Pulmonary artery endothelial cell (primary cell): ENCODE data around the gene RICTOR. TPM values are rescaled to one million over a fixed set of nuclear protein-coding genes. Genes with fewer than 3 reads are reported as not detected.

Experiments used
- DNase-seq: peaks from one replicate; pipeline ENCODE4 v3.0.0-alpha.2; 2011; ENCODE audit warnings: low read depth, low spot score
- total RNA-seq: library from RNA; depleted of rRNA; stranded (reverse); fragments of >200 nt; gene quantifications from 2 replicates; pipeline ENCODE4 v1.2.3, GENCODE V29; 2014

RICTOR gene
- total RNA-seq, 1 donor from 2014 or later: 31.7 TPM

DNA sequence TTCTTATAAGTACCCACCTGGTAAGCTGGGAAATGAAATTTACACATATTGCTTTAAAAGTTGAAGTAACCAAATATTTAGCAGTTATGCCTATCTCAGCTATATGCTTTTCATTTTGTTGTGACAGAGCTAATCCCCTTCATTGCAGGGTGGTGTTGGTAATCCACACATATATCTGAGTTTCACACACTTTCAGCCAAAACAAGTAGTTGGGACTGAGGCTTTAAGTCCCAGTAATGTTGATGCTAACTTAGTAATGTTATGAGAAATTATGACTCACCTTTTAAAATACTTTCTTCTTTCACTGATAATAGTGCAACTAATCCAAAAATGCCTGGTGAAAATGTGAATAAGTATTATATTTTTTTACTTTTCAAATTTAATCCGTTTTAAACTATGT is 19.2 kb upstream of the RICTOR start:
- no peak for DNase-seq

DNA sequence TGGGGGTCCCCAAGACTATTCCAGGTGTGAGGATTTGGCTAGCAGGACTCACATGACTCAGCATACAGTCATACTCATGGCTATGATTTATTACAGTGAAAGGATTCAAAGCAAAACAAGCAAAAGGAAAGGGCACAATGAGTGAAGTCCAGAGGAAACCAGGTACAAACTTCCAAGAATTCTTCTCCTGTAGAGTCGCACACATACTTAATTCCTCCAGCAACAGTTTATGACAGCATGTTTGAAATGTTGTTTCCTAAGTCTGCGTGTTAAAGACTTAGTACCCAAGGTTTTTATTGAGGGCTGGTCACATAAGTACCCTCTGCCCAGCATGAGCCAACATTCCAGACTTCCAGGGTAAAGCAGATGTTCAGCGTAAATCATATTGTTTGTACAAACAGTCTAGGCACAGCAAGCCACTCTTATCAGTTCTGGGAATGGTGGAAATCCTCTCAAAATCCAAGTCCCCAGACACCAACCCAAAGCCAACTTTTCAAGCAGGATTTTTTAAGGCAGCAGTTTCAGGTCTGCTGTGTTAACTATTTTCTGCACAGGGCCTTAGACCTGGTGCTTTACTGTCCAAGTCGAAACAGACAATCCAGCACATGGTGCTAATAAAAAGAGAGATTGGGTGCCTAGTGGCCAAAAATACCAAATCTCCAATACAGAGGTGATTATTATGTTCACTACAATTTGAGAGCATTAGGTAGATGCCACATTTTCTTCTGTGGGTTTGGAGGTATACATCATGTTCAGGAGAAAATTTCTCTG is 18.6 kb upstream of the RICTOR start:
- no peak for DNase-seq

DNA sequence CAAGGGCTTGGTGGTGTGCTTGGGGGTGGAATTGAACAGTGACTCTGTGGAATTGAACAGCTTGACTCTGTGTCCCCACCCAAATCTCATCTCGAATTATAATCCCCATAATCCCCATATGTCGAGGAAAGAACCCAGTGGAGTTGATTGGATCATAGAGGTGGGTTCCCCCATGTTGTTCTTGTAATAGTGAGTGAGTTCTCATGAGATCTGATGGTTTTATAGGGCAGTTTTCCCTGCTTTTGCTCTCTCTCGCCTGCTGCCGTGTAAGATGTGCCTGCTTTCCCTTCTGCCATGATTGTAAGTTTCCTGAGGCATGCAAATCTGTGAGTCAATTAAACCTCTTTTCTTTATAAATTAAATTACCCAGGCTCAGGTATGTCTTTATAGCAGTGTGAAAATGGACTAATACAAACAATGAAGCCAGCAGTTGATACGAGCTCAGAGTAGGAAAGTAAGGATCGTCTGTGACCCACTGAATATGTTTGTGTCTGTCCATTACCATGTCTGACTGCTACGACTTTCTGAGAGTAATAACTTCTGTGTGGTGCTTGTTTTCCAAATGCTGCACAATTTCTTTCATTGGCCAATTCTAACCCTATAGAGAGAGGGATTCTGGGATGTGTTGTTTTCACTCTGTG is 17.9 kb upstream of the RICTOR start:
- DNase-seq: no peak

DNA sequence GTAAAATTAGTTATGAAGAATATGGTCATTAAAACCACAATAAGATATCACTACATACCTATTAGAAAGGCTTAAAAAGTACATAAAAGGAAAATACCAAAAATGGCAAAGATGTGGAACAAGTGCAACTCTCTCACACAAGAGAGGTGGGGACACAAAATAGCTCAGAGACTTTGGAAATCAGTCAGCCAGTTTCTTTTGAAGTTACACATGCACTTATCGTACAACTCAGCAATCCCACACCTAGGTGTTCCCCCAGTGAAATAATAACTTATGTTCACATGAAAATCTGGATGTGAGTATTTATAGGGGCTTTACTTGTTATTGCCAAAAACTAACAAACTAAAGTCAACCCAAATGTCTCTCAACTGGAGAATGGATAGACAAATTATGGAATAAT is 9.8 kb upstream of the RICTOR start:
- DNase-seq: no peak

DNA sequence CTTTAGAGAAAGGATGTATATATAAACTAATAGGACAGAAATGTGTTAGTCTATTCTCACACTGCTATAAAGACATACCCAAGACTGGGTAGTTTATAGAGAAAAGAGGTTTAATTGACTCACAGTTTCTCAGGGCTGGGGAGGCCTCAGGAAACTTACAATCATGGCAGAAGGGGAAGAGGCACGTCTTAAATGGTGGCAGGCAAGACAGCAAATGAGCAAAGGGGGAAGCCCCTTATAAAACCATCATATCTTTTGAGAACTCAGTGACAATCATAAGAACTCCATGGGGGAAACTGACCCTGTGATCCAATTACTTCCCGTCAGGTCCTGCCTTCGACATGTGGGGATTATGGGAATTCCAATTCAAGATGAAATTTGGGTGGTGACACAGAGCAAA is 8.8 kb upstream of the RICTOR start:
- DNase-seq: no peak

DNA sequence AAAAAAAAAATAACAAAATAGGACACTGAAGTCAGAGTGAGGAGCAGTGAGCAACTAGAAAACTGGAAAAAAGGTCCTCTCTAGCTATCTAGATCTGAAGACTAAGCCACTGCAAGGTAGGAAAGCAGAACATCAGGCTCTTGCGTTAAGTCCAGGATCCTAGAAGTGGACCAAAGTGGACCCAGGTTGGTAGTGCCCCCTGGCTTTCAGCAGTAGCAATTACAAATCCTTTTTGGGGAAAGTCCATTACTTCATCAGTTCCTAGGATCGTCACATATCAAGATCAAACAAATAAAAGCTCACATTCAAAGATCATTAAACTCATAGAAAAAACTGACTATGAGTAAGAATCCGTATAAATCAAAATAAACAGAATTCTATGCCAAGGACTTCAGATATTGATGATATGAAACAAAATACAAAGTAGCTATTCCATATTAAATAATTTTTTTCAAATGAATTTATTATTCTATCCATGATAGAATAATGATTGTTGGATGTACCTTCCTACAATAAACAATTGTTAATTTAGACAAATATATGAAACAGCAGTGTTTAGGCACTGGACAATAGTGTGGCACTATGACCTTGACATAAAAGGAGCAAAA is 6.5 kb upstream of the RICTOR start:
- no peak for DNase-seq

DNA sequence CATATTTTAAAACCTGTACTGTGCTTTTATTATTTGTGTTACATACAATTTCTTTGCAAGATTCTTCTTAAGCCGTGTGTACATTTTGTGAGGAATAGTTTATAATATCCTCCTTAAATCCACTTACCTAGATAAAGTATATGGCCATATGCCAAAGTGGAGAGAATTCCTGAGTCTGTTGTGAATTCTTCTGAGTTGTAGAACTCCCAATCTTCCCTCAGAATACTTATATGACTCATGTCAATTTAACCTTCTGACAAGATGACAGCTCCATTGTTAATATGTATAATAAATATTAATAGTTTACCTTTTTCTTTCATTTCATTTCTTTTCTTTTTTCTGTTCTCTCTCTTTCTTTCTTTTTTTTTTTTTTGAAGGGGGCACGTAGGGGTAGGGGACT is 6.0 kb upstream of the RICTOR start:
- DNase-seq: no peak

DNA sequence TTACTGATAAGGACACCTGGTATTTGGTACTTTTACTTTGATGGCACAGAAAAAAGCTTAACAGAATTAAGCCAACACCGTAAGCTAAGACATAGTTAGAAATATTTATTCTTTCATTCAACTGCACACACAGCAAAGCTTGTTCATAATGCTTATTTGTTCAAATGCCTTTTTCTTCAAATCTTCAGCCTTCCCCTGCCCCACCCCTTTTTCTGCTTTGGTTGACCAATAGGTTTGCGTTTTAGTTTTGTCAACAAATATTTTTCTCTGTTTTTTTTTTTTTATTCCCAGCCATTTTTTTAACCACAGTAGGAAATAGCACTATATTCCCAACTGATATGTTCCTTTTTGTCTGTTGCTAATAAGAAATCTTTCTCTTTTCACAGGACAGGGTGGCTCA is 4.9 kb upstream of the RICTOR start:
- DNase-seq: no peak

DNA sequence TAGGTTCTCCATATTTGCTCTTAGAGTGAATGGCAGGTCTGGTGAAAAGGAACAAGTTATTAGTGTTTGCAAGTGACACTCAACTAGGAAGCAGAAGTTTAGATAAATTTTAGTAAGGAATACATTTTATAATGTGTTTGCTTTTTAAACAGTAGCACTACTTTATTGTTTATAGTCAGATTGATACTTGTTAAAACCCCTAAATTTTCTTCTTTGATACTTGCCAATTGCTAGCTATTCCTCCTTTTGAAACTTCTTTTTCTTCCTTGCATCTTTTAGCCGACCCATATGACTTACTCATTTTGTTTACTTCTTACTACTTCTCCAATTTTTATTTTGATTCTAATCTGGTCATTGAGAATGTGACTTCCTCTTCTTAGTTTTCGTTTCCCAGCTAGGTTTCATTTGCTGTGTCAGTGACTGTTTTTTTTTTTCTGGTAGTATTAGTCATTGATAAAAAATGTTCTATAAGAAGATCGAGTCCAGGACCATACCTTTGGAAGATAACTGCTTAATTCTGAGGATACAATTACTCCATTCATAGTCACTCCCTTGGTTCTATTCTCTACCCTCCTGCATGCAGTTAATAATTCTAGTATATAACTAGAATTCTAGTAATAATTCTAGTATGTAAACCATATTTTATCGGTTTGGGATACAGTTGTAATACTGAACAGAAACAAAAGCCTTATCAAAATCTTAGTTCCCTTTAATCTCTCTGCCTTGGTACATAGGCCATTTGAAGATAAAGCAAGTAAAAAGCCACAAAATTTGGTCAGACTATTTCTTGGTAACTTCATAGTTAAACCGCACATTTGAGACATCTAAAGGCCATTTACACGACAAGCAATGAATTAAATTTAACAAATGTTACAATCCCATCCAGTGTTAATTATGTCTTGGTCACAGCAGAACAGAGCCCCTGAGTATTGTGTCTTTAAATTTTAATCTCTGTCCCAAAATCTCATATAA is 2.8 kb upstream of the RICTOR start:
- DNase-seq: no peak

DNA sequence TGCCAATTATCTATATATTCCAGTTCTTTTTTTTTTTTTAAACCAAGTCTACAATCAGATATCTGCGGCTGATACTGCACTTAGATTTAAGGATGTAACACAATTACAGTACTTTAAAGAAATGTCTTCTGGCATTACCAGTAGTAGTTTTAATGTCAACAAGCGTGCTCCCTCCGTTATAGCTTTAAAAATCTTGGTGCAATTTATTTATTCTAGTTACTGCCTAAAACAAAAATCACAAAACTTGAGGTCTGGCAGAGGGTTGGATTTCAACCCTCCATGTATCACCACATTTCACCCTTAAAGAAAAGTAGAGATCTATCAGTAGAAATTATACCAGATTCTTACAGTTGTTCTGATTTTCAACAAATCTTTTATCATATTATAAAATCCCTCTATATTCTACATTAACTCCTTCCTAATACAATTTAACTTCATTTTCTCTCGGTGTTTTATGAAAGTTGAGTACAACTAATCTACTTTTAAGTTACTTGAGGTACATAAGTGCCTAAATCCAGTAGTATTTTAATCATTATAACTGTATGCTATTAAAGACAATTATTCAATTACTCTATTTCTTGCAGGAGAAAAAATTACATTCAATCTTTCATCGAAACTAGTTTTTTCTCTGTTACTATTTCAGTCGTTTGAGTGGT is 2.0 kb upstream of the RICTOR start:
- DNase-seq: no peak

DNA sequence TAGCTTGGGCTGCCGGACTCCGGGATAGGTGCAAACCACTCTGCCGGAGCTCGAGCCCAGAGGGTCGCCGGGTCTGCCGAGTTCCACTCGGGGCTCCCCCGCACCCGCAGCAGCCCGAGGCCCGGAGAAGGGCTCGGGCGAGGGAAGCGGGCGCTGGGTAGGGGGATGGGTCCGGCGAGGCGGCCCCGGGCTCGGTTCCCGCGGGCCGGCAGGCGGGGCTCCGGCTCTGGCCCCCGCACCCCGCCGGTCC is 507 bp downstream of the RICTOR start:
- no peak for DNase-seq

DNA sequence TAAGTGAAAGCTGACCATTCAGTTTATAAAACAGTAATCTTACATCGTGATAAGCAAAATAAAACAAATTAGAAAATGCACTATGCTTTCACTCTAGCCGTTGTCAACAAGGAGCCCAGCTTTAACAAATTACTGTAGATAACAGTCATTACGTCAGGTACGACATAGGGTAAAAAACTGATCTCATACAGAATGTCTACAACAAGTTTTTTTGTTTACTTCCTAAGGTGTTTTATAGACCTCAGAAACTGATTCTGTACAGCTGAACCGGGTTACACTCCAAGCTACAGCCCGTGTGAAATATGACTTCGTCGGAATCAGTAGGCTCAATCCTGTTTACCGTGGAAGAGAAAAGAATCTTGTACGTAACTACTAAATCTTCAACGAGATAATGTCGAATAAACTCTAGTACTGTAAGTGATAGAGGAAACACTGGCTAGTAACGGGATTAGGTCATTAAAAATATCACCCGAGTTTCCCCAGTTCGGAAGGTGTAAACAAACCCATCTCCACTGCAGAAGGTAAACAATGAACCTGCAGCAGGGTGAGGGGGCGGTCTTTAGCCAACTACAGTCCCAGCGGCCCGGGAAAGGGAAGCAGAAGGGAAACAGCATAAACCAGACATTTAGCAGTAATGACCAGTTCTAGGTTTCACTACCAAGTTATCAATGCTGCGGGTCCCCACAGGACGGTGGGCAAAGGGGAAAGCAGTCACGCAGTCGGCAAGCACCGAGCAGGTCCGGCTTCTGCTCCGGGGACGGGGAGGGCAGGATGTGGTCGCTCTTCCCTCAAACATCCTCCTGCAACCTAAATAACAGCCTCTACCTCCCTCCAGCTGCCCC is 1.1 kb downstream of the RICTOR start:
- no peak for DNase-seq

DNA sequence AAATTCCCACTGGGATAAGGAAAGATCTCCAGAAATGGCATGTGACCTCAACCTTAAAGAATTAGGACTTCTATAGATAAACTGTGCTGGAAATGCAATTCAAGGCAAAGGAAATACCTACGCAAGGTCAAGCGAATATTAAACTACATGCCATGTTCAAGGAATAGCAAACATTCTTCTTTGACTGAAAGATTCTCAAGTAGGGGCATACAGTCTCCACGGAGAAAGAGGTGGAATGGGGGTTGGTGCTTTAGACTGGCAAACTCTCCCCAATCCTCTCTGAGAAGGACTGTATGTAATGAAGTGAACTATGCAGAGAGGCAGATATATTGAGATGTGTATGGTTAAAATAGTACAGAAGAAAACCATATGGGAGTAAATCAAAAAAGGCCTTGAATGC is 6.1 kb downstream of the RICTOR start:
- no peak for DNase-seq

DNA sequence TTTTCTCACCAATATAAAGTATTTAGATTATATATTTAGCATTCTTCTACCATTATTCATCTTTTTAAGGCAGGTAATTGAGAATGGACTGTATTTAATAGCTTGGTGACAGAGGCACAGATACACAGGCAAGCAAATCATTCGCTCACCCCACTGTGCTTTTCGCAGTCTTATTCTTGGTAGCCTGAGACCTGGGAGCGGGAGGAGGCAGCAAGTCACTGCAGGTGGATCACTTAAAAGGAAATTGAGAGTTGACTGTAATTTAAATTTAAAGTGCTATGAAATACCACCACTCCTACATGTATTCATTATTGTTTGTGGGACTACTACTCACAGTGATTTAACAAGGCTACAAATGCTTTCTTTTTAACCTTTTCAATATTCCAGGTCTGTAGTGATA is 9.7 kb downstream of the RICTOR start:
- DNase-seq: no peak

DNA sequence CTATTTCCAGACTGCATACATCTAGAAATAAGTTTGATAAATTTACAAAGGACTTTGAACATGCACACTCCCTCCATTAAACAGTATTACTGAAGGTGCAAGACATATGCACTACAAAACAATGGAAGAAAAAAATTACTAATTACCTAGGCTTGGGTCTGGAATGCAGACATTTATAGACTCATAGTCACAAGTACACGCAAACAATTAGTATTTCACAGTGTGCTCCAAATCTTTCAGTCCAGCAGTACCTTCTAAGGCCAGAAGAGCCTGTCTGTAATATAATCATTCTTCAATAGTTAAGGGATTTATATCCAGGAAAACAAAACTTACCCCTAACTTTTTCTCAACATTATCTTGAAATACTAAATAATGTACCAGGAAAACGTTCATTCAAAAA is 11.2 kb downstream of the RICTOR start:
- DNase-seq: no peak

DNA sequence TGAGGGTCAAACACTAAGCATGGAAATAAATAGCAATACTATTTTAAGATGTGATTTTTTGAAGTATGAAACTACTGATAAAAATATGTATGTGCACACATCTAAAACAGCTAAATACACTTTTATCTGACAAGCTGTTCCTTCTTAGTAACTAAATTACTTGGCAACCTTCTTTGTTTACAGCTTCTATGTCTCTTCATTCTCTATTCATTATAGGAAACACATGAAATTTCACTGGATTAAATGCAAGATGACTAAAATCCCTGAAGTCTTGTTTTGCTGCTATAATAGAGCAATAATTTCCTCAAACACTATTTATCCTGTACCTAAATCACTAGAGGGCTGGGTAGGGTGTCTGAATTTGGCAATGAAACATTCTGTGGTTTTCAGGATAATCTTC is 11.7 kb downstream of the RICTOR start:
- no peak for DNase-seq

DNA sequence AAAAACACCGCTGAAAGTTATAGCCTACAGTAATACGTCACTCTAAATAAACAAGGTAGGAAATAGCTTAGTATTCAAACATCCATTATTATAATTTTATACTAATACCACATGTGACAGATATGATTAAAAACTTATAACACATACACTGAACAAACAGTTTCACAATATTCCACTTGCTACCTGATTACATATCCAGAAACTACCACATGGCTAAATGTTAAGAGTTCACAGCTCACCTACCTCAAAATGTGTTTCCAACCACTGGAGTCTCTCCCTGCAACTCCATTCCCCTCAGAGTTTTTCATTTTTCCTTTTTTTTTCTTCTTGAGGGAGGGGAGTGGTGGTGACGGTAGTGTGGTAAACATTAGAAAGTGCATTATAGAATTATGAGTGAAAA is 12.1 kb downstream of the RICTOR start:
- DNase-seq: no peak

DNA sequence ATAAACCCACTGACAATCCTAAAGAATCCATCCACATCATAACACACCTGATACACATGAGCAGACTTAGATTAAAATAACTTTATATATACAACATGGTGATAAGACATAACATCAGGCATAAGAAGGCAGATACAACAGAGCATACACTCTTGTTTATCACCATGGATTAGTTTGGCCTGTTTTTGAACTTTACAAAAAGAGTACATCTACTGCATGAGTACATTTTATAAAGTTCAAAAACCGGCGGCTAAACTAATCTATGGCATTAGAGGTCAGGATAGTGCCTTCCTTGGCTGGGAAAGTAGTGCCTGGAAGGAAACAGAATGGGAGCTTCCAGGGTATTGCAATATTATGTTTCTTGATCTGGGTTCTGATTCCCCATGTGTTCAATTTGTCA is 15.1 kb downstream of the RICTOR start:
- no peak for DNase-seq

DNA sequence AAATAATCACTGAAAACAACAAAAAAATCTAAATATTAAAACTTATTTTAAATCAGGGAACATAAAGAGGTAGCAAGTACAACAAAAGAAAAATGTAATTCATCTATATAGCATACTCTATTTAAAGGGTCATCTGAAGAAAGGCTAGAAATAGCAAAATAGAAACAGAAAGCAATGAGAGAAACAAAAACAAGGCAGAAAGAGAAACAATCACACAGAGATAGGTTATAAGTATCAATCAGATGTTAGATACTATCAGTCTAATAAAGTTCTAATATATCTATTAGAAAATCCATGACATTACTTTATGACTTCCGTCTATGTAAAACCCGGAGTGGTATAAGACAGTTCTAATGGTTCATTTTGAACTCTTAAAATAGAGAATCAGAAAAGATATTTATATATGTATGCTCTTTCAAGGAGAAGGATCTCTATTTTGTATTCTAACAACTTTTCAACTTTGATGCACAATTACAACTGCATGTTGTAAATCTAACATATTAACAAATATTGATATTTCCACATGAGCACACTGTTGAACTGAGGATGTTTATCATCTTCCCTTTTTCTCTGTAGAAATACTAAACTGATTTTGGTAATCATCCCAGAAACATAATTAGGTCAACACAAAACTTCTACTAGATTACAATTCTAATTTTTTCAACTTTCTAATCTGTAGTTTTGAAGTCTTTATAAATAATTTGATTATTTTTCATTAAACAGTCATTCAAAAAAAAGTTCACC is 15.8 kb downstream of the RICTOR start:
- no peak for DNase-seq

DNA sequence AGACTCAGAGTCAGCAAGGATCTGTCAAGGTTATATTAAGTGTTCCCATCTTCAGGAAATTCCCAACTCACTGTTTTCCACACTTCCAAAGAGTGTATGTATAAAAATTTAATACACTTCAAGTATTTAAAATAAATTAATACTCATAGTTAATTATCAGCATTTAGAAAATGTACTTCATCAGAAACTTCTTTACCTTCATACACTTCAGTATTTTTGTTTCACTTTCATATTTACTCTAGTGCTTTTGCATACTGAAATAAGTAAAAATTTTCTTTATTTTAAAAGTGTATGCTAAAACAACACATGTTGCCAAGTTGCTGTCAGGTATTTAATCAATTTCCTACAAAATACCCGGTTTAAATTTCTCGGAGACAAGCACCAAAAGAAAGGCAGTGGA is 16.5 kb downstream of the RICTOR start:
- no peak for DNase-seq
